HG03060 (cell line): ENCODE measurements around the gene HECW1.

Source experiments
- ATAC-seq: cut with Tn5 transposase; IDR thresholded peaks from one replicate; pipeline ENCODE4 v1.9.1; 2021; ENCODE audit warnings: low read depth, moderate number of reproducible peaks; ENCODE audit not compliant: unreplicated experiment

Gene HECW1

GRCh38 chr7:43248961-43249822 lies 136.7 kb downstream of the HECW1 start:
- no peak for ATAC-seq

DNA sequence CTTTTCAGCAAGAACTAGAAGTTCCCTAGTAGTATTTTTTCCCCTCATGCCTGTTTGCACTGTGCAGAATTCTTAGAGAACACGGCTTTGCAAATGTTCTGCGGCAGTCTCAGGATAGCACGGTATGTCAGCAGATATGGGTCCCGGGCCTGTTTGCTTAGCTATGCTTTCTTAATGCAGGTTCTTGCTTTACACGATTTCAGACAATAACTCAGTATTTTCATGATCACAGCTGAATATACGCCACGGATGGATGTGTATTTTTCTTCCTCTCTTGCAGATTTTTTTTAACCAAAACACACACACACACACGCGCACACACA lies 137.3 kb downstream of the HECW1 start:
- ATAC-seq = no peak

DNA sequence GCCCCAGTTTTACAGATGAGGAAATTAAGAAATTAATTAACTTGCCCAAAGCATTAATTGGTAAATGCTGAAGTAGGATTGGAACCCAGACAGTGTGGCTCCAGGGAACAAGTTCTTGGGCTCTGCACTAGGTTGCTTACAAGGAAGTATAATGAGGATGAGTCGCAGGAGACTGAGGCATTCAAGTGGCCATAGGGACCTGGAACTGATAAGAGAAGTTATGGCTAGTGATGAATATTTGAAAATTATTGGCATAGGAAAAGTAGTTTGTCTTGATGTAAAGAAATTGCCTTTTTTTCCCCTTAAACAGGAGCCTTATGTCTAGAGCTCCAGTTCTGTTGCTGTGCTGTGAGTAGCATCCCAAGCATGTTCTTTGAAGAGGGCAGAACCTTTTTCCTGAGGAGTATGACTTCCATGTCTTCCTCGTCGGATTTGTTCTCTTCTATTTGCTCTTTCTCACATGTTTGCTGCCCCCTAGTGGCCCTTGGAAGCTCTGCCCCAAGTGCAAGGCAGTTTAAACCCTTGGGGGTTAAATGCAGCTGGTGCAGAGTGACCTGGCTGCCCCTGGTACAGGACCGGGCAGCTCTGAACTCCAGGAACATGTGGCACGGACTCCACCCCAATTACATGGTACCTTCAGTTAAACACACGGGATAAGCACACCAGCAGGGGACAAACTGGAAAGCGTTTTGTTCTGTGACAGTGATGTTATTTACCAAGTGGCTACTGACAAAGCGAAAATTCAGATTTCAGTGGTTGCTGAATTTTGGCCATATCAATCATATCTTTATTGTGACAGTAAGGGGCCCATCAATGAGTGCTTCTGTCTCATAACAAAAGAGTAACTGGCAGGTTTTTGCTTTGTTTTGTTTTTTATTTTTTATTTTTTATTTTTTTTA lies 148.8 kb downstream of the HECW1 start:
- no peak for ATAC-seq

GRCh38 chr7:43265139-43265538 lies 152.7 kb downstream of the HECW1 start:
- ATAC-seq = no peak

- ATAC-seq = no peak
Observed at GRCh38 chr7:43273939-43274719, 161.7 kb downstream of the HECW1 start.

GRCh38 chr7:43274752-43275151 lies 162.3 kb downstream of the HECW1 start:
- no peak for ATAC-seq

- no peak for ATAC-seq
Observed at GRCh38 chr7:43276547-43276946, 164.1 kb downstream of the HECW1 start.

- no peak for ATAC-seq
Observed at GRCh38 chr7:43278088-43278644, 165.7 kb downstream of the HECW1 start.

DNA sequence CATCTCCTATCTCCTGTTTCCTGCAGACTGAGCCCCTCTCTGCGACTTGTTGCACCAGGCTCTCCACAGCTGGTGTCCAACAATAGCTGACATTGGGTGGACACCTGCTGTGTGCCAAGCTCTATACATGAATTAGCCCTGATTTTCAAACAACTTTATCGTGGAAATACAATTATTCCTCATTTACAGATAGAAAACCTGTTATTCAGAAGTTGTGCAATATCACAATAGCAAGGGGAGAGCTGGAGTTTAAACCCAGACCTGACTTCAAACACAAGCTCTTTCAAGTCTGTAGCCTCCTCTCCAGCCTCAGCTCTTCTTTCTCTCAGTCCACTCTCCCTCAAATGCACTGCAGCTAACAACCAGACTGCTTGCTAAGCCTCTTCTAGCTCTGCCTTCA lies 168.8 kb downstream of the HECW1 start:
- no peak for ATAC-seq

- no peak for ATAC-seq
Observed at GRCh38 chr7:43283706-43284105, 171.3 kb downstream of the HECW1 start.

DNA sequence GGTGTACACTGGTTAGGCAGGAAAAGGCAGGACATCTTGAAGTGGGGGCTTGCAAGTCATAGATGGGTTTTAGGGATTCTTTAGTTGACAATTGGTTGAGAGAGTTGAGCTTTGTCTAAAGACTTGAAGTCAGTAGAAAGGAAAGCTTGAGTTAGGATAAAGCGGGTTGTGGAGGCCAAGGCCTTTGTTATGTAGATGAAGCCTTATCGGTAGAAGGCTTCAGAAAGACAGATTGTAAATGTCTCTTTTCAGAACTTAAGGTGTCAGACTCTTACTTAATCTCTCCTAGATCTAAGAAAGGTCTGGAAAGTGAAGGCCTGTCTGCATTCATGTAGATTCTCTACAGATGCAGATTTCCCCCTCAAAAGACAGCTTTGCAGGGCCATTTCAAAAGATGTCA lies 177.4 kb downstream of the HECW1 start:
- no peak for ATAC-seq

DNA sequence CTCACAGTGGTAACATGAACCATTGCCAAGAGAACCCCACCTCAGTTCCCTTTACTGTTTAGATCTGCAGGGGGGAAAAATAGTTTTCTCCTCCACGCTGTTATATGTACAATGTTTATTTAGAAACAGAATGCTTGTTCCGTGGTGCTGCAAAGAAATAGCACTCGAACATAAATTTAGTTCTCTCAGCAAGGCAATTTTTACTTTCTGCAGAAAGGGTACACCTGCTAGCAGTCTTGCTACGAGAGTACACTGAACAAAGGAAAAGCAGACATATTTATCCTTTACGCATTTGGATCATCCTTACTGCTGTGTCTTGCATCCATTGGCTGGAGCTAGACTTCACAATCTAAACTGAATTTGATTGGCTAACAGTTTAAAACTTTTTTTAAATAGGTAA lies 178.5 kb downstream of the HECW1 start:
- no peak for ATAC-seq

DNA sequence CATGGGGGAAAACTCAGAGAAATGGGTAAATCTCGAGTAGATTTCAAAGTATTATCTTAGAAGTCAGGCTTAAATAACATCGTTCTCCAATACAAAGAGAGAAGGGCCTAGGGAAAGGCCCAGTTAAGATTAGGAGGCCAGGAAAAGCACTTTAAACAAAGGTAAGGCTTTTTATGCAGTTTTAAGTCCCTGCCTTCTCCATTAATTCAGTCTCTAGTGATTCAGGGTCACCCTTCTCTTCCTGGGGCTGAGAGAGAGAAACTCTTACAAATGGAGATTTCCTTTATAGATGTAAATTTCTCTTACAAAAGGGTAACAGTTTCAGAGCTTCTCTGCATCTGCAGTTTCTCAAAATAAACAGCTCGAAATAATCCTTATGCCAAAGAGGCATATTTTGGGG lies 179.3 kb downstream of the HECW1 start:
- no peak for ATAC-seq

- ATAC-seq = no peak
Observed at GRCh38 chr7:43292384-43292783, 179.9 kb downstream of the HECW1 start.

- no peak for ATAC-seq
Observed at GRCh38 chr7:43294080-43294630, 181.7 kb downstream of the HECW1 start.

GRCh38 chr7:43295429-43295828 lies 183.0 kb downstream of the HECW1 start:
- ATAC-seq = no peak

- no peak for ATAC-seq
Observed at GRCh38 chr7:43296306-43296705, 183.9 kb downstream of the HECW1 start.

DNA sequence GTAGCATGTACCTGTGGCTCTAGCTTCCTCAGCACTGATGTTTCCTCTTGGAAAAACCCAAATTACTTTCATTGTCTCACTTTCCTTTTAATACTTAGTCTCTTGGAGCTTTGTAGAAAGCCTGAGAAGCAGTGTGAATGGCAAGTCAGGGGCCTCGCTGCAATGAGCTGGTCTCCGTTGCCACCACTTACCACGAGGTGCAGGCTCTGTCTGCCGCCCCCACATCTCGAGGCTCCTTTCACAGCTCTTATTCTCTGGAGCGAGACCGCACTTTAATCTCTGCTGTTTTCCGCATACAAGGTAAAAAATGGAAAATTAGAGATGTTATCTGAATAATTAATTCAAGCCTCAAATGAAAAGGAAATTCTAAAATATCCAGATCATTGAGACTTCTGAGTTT lies 186.2 kb downstream of the HECW1 start:
- ATAC-seq = no peak

DNA sequence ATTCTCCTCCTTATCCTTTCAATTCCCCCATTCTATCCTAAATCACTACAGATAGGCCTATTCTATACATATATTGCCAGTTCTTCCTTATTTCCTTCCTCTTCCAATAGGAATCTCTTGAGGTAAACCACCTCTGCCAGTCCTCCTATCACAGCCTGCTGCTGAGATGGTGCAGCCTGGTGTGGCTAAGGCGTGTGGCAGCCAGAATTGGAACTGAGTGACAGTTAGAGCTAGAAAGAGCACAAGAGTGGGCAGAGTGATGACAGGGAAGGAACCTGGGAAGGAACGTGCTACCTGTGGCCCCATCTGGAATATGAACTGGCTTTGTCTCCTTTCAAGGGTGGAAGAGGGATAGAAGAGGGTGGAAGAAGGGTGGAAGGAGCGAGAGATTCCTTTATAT lies 187.7 kb downstream of the HECW1 start:
- ATAC-seq = no peak

DNA sequence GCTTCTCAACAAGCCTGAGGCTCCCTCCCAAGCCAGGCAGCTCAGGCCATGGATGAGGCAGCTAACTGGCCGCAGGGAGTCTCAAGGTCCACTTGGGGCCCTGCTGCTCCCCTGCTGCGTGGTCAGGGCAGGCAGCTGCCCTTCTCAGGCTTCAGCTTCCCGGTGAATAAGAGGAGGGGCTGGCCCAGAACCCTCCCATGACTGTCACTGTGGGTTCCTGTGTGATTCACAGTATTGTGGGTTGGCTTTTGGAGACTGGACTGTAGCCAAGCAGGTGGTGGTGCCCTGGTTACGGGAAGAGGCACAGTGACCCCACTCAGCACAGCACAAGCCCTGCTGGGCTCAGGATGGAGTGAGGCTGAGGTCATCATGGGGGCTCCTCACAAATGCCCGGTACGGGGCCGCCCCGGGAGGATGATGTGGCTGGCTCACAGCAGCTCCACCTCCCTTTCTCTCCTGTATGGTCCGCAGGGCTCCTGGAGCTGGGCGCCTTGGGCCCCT lies 189.8 kb downstream of the HECW1 start:
- ATAC-seq = no peak
